IMR-90 (cell line): ENCODE measurements around the gene PIK3R5. TPM values are rescaled to one million over a fixed set of nuclear protein-coding genes. Genes with fewer than 3 reads are reported as not detected.
A peak's percentile ranks its signal among the peaks of the same experiment; 100 is the strongest.

Experiments
- ATAC-seq: fragments of 200-7000 bp; cut with Tn5 transposase; 2 replicates; pipeline ENCODE4 v1.9.1; 2020; ENCODE audit warnings: low read depth, mild to moderate bottlenecking, moderate library complexity
- BruUV-seq: library from RNA; stranded (reverse); fragments of 400-500 nt; replicated peaks from 2 replicates; lab custom pipeline; 2021; lab: Mats Ljungman, UMichigan
- CTCF ChIA-PET: fragments of 300-600 bp; formaldehyde crosslinking; extraction: SDS; loops from one replicate; lab custom pipeline; 2021; ENCODE audit warnings: antibody characterized with exemption; lab: Yijun Ruan, JAX
- POLR2A ChIA-PET: fragments of 300-600 bp; sonication (Branson Sonifier 250); formaldehyde crosslinking; loops from one replicate; lab custom pipeline; 2022; ENCODE audit warnings: antibody characterized with exemption; ENCODE audit not compliant: unreplicated experiment; lab: Charles Lee
- DNase-seq: peaks from one replicate; pipeline ENCODE4 v3.0.0; 2013
- H2AFZ ChIP-seq: replicated peaks from 2 replicates; pipeline ENCODE3; 2013; ENCODE audit warnings: low read length, mild to moderate bottlenecking; ENCODE audit not compliant: poor library complexity
- H2AK5ac ChIP-seq: 2 replicates; pipeline ENCODE4 v1.6.1; 2013; ENCODE audit warnings: low read depth, low read length, inconsistent platforms
- H2AK9ac ChIP-seq: replicated peaks from 2 replicates; pipeline ENCODE3; 2013; ENCODE audit warnings: mild to moderate bottlenecking, low read depth, low read length, moderate library complexity; ENCODE audit not compliant: poor library complexity
- H2BK120ac ChIP-seq: 2 replicates; pipeline ENCODE4 v1.6.1; 2013; ENCODE audit warnings: low read depth, low read length, inconsistent platforms
- H2BK15ac ChIP-seq: 3 replicates; pipeline ENCODE4 v1.6.1; 2013; ENCODE audit warnings: low read depth, low read length, inconsistent platforms
- H2BK20ac ChIP-seq: 2 replicates; pipeline ENCODE4 v1.6.1; 2013; ENCODE audit warnings: low read depth, mild to moderate bottlenecking, inconsistent platforms, low read length, moderate library complexity
- H2BK5ac ChIP-seq: 2 replicates; pipeline ENCODE4 v1.6.1; 2013; ENCODE audit warnings: mild to moderate bottlenecking, low read depth, low read length, inconsistent platforms; ENCODE audit not compliant: poor library complexity, severe bottlenecking
- H3K14ac ChIP-seq: replicated peaks from 2 replicates; pipeline ENCODE4 v1.6.1; 2013; ENCODE audit warnings: low read depth, low read length, inconsistent platforms
- H3K18ac ChIP-seq: 2 replicates; pipeline ENCODE4 v1.6.1; 2013; ENCODE audit warnings: low read depth, low read length, control low read depth
- H3K23ac ChIP-seq: 2 replicates; pipeline ENCODE4 v1.6.1; 2013; ENCODE audit warnings: low read depth, low read length, inconsistent platforms
- H3K27ac ChIP-seq: 2 replicates; pipeline ENCODE4 v1.5.1; 2013; ENCODE audit warnings: mild to moderate bottlenecking, control low read depth, low read length; ENCODE audit not compliant: insufficient read depth
- H3K27me3 ChIP-seq: 2 replicates; pipeline ENCODE4 v1.6.1; 2013; ENCODE audit warnings: low read length; ENCODE audit not compliant: control insufficient read depth, insufficient read depth
- H3K36me3 ChIP-seq: 2 replicates; pipeline ENCODE4 v1.6.1; 2013; ENCODE audit warnings: low read length, mixed read lengths; ENCODE audit not compliant: control insufficient read depth, insufficient read depth
- H3K4ac ChIP-seq: 2 replicates; pipeline ENCODE4 v1.6.1; 2013; ENCODE audit warnings: low read depth, low read length, inconsistent platforms
- H3K4me1 ChIP-seq: 2 replicates; pipeline ENCODE4 v1.6.1; 2013; ENCODE audit warnings: low read length, mixed read lengths; ENCODE audit not compliant: control insufficient read depth, insufficient read depth
- H3K4me2 ChIP-seq: 2 replicates; pipeline ENCODE4 v1.6.1; 2013; ENCODE audit warnings: low read depth, mild to moderate bottlenecking, control low read depth, low read length, moderate library complexity
- H3K4me3 ChIP-seq: 2 replicates; pipeline ENCODE4 v1.5.1; 2013; ENCODE audit warnings: low read depth, mild to moderate bottlenecking, control low read depth, low read length, moderate library complexity; ENCODE audit not compliant: insufficient read depth
- H3K56ac ChIP-seq: 2 replicates; pipeline ENCODE4 v1.6.1; 2013; ENCODE audit warnings: low read length, inconsistent platforms; ENCODE audit not compliant: insufficient read depth; ENCODE audit errors: extremely low read depth
- H3K79me1 ChIP-seq, 2 experiments: 2 replicates each; pipeline ENCODE4 v1.6.1; 2013; ENCODE audit warnings: low read length in 2 of 2, inconsistent platforms in 1 of 2, low read depth in 1 of 2
- H3K9ac ChIP-seq: 2 replicates; pipeline ENCODE4 v1.6.1; 2013; ENCODE audit warnings: low read depth, low read length, control low read depth
- H3K9me1 ChIP-seq: 2 replicates; pipeline ENCODE4 v1.6.1; 2013; ENCODE audit warnings: low read length, inconsistent platforms; ENCODE audit not compliant: insufficient read depth
- H3K9me3 ChIP-seq: 2 replicates; pipeline ENCODE4 v1.6.1; 2013; ENCODE audit warnings: low read length; ENCODE audit not compliant: control insufficient read depth, insufficient read depth
- H4K20me1 ChIP-seq: 2 replicates; pipeline ENCODE4 v1.6.1; 2013; ENCODE audit warnings: low read length, inconsistent platforms; ENCODE audit not compliant: insufficient read depth
- H4K5ac ChIP-seq: 2 replicates; pipeline ENCODE4 v1.6.1; 2013; ENCODE audit warnings: mild to moderate bottlenecking, low read depth, low read length, control low read depth
- H4K8ac ChIP-seq, 2 experiments: 2 replicates each; pipeline ENCODE4 v1.6.1; 2013; ENCODE audit warnings: low read depth in 2 of 2, low read length in 2 of 2, control low read depth in 1 of 2, inconsistent platforms in 1 of 2
- H4K91ac ChIP-seq: 2 replicates; pipeline ENCODE4 v1.6.1; 2013; ENCODE audit warnings: low read depth, low read length, inconsistent platforms; ENCODE audit not compliant: insufficient read depth
- BHLHE40 ChIP-seq: fragments of 150-350 bp; IDR thresholded peaks from 2 replicates; pipeline ENCODE4 v1.6.1; 2016; ENCODE audit warnings: mild to moderate bottlenecking, low read depth, low read length
- CEBPB ChIP-seq: IDR thresholded peaks from 2 replicates; pipeline ENCODE4 v1.6.1; 2012; ENCODE audit warnings: low read depth, low read length, improper control_type of control experiment
- CHD1 ChIP-seq: IDR thresholded peaks from 2 replicates; pipeline ENCODE4 v1.6.1; 2012; ENCODE audit warnings: low read depth, low read length, improper control_type of control experiment
- CTCF ChIP-seq: conservative IDR thresholded peaks from 2 replicates; pipeline ENCODE4 v1.5.1; 2012; ENCODE audit warnings: mild to moderate bottlenecking, low read depth, low read length, improper control_type of control experiment
- FOS ChIP-seq: fragments of 150-350 bp; IDR thresholded peaks from 2 replicates; pipeline ENCODE4 v1.6.1; 2016; ENCODE audit warnings: low read depth, low read length
- MAFK ChIP-seq: IDR thresholded peaks from 2 replicates; pipeline ENCODE4 v1.6.1; 2012; ENCODE audit warnings: low read depth, low read length, improper control_type of control experiment
- MAZ ChIP-seq: IDR thresholded peaks from 2 replicates; pipeline ENCODE4 v1.6.1; 2012; ENCODE audit warnings: low read depth, mild to moderate bottlenecking, low read length, improper control_type of control experiment, moderate library complexity, borderline replicate concordance
- MXI1 ChIP-seq: IDR thresholded peaks from 2 replicates; pipeline ENCODE4 v1.6.1; 2012; ENCODE audit warnings: low read depth, mild to moderate bottlenecking, low read length, moderate library complexity, borderline replicate concordance
- NFE2L2 ChIP-seq: fragments of 150-350 bp; IDR thresholded peaks from 2 replicates; pipeline ENCODE4 v1.6.1; 2016; ENCODE audit warnings: low read depth, mild to moderate bottlenecking, low read length
- POLR2A ChIP-seq: IDR thresholded peaks from 2 replicates; pipeline ENCODE4 v1.6.1; 2012; ENCODE audit warnings: mild to moderate bottlenecking, low read depth, low read length
- RAD21 ChIP-seq: IDR thresholded peaks from 2 replicates; pipeline ENCODE4 v1.6.1; 2012; ENCODE audit warnings: low read length, improper control_type of control experiment
- RCOR1 ChIP-seq: IDR thresholded peaks from 2 replicates; pipeline ENCODE4 v1.6.1; 2012; ENCODE audit warnings: mild to moderate bottlenecking, low read length, improper control_type of control experiment; ENCODE audit not compliant: insufficient replicate concordance
- RFX5 ChIP-seq: IDR thresholded peaks from 2 replicates; pipeline ENCODE4 v1.8.0; 2012; ENCODE audit warnings: low read depth, mild to moderate bottlenecking, low read length, moderate library complexity
- SMC3 ChIP-seq: fragments of 150-350 bp; IDR thresholded peaks from 2 replicates; pipeline ENCODE4 v1.6.1; 2016; ENCODE audit warnings: low read depth, mild to moderate bottlenecking, antibody characterized with exemption, low read length, moderate library complexity
- WGBS, 2 experiments: methylation state at CpG; one replicate each; pipeline versions ENCODE4 v1.1.5 to v1.1.7; 2013; ENCODE audit warnings: missing lambda C conversion rate in 2 of 2; ENCODE audit not compliant: insufficient read length in 1 of 2; ENCODE audit errors: extremely low coverage in 2 of 2; 5-methylcytosine and 5-hydroxymethylcytosine counted together
- dilution Hi-C: fragments of 300-500 bp; cut with HindIII; formaldehyde crosslinking; loops from one replicate; pipeline ENCODE4 v1.14.3; 2018; ENCODE audit warnings: low sequenced_read_pairs; ENCODE audit not compliant: unreplicated experiment
- in situ Hi-C: fragments of 300-500 bp; cut with MboI; formaldehyde crosslinking; loops from 3 replicates; pipeline ENCODE4 v1.14.3; 2019; ENCODE audit warnings: low sequenced_read_pairs, inconsistent platforms, mixed read lengths
- intact Hi-C: fragments of 100-400 bp; cut with micrococcal nuclease; formaldehyde crosslinking; loops from 2 replicates; pipeline ENCODE4 v1.10.0; 2022
- polyA plus RNA-seq, 3 experiments: library from polyadenylated mRNA; depleted of rRNA; stranded (reverse); fragments of >200 nt; gene quantifications; 2 replicates each; pipeline ENCODE4 v1.2.3, GENCODE V29; 2012; ENCODE audit warnings: low replicate concordance in 1 of 3
- total RNA-seq: library from RNA; depleted of rRNA; stranded (reverse); fragments of >200 nt; gene quantifications from 2 replicates; pipeline ENCODE4 v1.2.3, GENCODE V29; 2012
- TF ChIP-seq, protein P1 (sequence below): fragments of 150-350 bp; IDR thresholded peaks from 2 replicates; pipeline ENCODE4 v1.6.1; 2016; ENCODE audit warnings: low read depth, mild to moderate bottlenecking, low read length, moderate library complexity, borderline replicate concordance
- TF ChIP-seq, protein P2 (sequence below): fragments of 150-350 bp; IDR thresholded peaks from 2 replicates; pipeline ENCODE4 v1.6.1; 2017; ENCODE audit warnings: mild to moderate bottlenecking, antibody characterized with exemption, low read length, low read depth

The PIK3R5 gene
- total and polyA plus RNA-seq, 2 of the 4 experiments (the other 2 are of a cell fraction) = not detected

DNA sequence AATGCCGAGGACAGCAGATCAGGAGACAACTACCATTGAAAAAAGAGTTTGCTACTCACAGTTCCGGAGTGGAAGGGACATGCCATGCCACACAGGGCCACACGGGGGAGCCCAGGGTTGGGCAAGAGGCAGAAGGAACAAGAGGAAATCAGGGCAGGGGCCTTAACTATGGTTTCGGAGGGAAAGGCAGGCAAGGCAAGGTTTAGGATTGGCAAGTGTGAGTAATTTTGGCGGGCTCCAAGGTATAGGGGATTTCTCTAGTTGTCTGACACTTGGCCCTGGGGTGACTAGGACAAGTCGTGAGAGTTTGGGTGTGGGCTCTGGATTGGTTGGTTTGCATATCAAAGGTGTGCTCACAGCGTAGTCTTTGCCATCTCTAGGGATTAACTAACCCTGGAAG is 28.8 kb upstream of the PIK3R5 start:
- dilution Hi-C loops = no loop called here
- in situ Hi-C loops = no loop called here
- Histone ChIP-seq H2BK5ac (no peak overlapping the region), H2BK15ac (no peak overlapping the region), H3K4me1 (no peaks in the 10 kb centered on the region), H4K91ac (no peak overlapping the region), H3K4me3 (no peak overlapping the region), H3K18ac (no peak overlapping the region), H3K27ac (no peak overlapping the region), H4K8ac (no peak overlapping the region), H2AFZ (no peak overlapping the region), H2AK5ac (no peak overlapping the region), H3K36me3 (no peaks in the 10 kb centered on the region), H3K9ac (no peak overlapping the region), H2AK9ac (no peak overlapping the region), H3K27me3 (no peaks in the 10 kb centered on the region), H4K20me1 (no peaks in the 10 kb centered on the region), H3K4ac (no peak overlapping the region), H3K56ac (no peak overlapping the region), H3K79me1 (no peaks in the 10 kb centered on the region), H4K5ac (no peak overlapping the region), H3K23ac (no peak overlapping the region), H2BK20ac (no peak overlapping the region), H3K4me2 (no peak overlapping the region), H2BK120ac (no peak overlapping the region), H3K14ac (no peak overlapping the region), H3K9me3 (no peaks in the 10 kb centered on the region), H3K9me1 (no peaks in the 10 kb centered on the region)
- ATAC-seq = peak; percentile 75
- WGBS, 2 experiments = 57% methylated on average over 4 of the region's 7 CpGs; no CpG with 5 or more reads in 1 of the 2 experiments
- no peak for TF ChIP-seq MAFK
- TF ChIP-seq, protein P1, sequence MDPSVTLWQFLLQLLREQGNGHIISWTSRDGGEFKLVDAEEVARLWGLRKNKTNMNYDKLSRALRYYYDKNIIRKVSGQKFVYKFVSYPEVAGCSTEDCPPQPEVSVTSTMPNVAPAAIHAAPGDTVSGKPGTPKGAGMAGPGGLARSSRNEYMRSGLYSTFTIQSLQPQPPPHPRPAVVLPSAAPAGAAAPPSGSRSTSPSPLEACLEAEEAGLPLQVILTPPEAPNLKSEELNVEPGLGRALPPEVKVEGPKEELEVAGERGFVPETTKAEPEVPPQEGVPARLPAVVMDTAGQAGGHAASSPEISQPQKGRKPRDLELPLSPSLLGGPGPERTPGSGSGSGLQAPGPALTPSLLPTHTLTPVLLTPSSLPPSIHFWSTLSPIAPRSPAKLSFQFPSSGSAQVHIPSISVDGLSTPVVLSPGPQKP = no peak
- TF ChIP-seq SMC3 = peak; percentile 68
- no peak for TF ChIP-seq POLR2A
- TF ChIP-seq FOS = no peak
- TF ChIP-seq CTCF = peak; percentile 65
- peak; percentile 48; the same call in 1 of the 2 replicates for TF ChIP-seq CEBPB
- TF ChIP-seq MAZ = no peak
- TF ChIP-seq BHLHE40 = no peak
- peak; percentile 65 for TF ChIP-seq RAD21
- TF ChIP-seq, protein P2, sequence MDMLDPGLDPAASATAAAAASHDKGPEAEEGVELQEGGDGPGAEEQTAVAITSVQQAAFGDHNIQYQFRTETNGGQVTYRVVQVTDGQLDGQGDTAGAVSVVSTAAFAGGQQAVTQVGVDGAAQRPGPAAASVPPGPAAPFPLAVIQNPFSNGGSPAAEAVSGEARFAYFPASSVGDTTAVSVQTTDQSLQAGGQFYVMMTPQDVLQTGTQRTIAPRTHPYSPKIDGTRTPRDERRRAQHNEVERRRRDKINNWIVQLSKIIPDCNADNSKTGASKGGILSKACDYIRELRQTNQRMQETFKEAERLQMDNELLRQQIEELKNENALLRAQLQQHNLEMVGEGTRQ = no peak
- TF ChIP-seq RCOR1 = no peak
- no peak for TF ChIP-seq RFX5
- no peak for TF ChIP-seq NFE2L2
- TF ChIP-seq CHD1 = no peak
- TF ChIP-seq MXI1 = no peak
- CTCF ChIA-PET = interaction anchor here (1.2 to 1.8 kb wide), 2 partner anchors 526 to 528 kb away, joined by 4 to 6 read pairs; no protein-coding TSS in a partner anchor
- BruUV-seq = no TSS peak
- intact Hi-C loops = loop anchor here (1.0 to 10.0 kb wide), 4 partner anchors 298 to 528 kb away; no protein-coding TSS in a partner anchor
- POLR2A ChIA-PET = no interaction called here
- peak; percentile 23 for DNase-seq
